ENCODE data around the gene IGFBPL1.

GRCh38 chr9:38436708-38437107 lies 12.5 kb upstream of the IGFBPL1 start:
- no peak for TF ChIP-seq CTCF (IDR thresholded peaks at IDR 0.05; ENCODE audit: borderline replicate concordance, extremely low read depth, low read length, poor library complexity, severe bottlenecking)
- TF ChIP-seq EZH2 (IDR thresholded peaks at IDR 0.05; ENCODE audit: borderline replicate concordance, low read depth, low read length, severe bottlenecking), result no peak
